NOMO-1 treated with dmso at 0.1 percent for 144 hours (cell line): ENCODE results near the gene UBAP1L.
"Not testable (repeated sequence)": the region's sequence is repeated elsewhere in the genome, so short reads cannot be mapped to it uniquely, and the experiment has no call there.

Source experiments
- DNase-seq: peaks from one replicate; lab custom pipeline; 2025; ENCODE audit not compliant: unreplicated experiment; lab: John Stamatoyannopoulos, UW

Gene UBAP1L

GRCh38 chr15:65085207-65085753 lies 29.7 kb downstream of the UBAP1L start:
- no peak for DNase-seq

DNA sequence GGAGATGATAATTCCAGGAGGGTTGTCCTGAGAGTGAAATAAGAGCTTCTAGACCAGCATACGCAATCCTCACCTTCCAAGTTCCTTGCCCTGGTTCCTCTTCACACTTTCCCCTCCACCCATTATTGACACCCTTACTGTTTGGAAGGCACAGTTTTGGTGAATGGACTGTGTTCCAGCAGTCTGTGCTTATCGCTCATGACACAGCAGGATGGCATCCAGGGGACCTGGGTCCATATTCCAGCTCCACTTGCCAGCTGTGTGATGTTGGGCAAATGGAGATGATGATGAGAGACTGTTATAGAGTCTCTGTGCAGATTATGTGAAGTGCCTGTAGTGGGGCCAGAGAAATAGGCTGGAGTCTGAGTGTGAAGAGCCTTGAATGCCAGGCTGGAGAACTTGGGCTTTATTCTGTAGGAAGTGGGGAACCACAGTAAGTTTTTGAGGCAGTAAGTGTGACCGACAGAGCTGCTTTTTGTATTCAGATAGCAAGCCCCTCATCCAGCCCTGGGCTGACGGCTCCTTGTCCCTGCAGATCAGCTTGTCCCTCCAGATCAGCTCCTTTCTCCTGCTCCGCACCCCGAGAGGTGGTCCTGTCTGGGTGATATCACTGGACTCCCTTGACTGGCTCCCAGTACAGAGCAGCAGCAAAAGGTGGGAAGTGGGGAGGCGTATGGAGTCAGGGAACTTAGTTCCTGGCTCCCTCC lies 30.3 kb downstream of the UBAP1L start:
- DNase-seq, result no peak

DNA sequence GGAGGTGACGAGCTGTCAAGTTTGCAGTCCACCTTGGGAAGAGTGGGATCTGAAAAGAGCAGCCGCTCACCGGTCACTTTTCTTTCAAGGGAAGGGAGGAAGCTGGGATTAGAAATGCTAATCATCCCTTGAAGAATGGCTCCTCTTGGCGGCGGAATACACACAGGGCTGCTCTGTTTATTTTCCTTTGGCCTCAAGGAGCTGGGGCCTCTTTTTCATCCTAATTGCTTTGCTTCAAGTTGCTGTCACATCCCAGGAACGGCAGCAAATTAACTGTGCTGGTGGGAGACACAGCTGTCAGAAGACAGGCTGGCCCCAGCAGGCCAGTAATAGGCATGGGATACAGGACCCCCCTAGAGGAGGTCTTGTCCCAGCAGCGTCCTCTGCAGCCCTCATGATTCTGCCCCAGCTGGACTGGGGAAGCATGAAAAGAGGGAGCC lies 31.7 kb downstream of the UBAP1L start:
- DNase-seq, result no peak

DNA sequence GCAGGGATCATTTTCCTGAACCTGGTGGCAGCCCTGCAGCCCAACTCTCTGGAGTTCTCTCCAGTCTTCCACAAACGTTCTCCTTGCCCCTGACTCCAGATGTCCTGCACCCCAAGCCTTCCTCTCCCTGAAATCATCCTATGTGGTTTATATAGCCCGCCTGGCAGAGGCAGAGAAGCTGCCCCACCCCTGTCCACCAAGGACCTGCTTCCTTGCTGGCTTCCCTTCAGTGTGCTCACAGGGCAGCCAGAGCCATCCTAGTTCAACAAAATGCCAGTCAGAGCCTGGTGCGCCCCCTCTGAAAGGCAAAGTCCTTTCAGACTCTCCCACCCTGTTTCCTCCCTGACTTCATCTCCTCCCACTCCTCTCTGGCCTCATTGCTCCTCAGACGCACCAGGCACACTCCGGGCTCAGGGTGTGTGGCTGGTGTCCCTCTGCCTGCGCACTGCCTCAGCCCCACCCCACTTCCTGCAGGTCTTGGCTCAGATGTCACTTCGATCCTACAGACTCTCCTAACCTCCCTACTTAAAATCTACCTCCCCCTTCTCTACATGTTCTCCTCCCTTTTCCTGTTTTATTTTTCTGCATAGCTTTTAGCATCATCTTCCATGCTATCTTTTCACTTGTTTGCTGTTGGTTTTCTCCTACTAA lies 32.6 kb downstream of the UBAP1L start:
- DNase-seq, result no peak

GRCh38 chr15:65081758-65082157 lies 33.2 kb downstream of the UBAP1L start:
- no peak for DNase-seq

DNA sequence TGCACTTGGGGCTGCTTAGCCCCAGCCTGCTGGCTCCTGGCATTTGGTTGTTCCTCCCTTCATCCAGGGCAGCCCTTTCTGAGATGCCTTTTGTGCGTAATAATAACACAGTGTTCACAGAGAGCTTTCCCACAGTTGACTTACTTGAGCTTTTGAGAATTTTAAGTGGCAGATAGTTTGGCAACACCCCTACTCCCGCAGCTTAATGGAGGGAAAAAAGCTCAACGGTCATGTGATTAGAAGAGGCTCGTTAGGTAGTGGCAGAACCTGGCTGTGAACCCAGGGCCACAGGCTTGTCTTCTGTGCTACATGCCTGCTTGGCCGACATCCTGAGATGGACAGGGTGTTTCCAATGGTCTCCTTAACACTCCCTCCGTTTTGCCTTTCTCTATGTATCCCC lies 33.7 kb downstream of the UBAP1L start:
- DNase-seq, result no peak

GRCh38 chr15:65079580-65079979 lies 35.4 kb downstream of the UBAP1L start:
- DNase-seq, result no peak

- no peak for DNase-seq
Observed at GRCh38 chr15:65077981-65078352, 37.0 kb downstream of the UBAP1L start.

DNA sequence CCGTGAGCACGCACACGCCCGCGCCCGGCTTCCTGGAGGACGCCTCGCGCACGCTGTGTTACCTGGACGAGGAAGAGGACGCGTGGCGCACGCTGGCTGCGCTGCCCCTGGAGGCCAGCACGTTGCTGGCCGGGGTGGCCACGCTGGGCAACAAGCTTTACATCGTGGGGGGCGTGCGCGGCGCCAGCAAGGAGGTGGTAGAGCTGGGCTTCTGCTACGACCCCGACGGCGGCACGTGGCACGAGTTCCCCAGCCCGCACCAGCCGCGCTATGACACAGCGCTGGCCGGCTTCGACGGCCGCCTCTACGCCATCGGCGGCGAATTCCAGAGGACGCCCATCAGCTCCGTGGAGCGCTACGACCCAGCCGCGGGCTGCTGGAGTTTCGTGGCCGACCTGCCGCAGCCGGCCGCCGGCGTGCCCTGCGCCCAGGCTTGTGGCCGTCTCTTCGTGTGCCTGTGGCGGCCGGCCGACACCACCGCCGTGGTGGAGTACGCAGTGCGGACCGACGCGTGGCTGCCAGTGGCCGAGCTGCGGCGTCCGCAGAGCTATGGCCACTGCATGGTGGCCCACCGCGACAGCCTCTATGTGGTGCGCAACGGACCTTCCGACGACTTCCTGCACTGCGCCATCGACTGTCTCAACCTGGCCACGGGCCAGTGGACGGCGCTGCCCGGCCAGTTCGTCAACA lies 37.6 kb downstream of the UBAP1L start:
- DNase-seq, result no peak

- no peak for DNase-seq
Observed at GRCh38 chr15:65076486-65077290, 38.3 kb downstream of the UBAP1L start, which contains the start of gene KBTBD13. Gene KBTBD13, plus strand, starts transcription at chr15:65076746. Its CDS starts 70 bp downstream, at chr15:65076816.

DNA sequence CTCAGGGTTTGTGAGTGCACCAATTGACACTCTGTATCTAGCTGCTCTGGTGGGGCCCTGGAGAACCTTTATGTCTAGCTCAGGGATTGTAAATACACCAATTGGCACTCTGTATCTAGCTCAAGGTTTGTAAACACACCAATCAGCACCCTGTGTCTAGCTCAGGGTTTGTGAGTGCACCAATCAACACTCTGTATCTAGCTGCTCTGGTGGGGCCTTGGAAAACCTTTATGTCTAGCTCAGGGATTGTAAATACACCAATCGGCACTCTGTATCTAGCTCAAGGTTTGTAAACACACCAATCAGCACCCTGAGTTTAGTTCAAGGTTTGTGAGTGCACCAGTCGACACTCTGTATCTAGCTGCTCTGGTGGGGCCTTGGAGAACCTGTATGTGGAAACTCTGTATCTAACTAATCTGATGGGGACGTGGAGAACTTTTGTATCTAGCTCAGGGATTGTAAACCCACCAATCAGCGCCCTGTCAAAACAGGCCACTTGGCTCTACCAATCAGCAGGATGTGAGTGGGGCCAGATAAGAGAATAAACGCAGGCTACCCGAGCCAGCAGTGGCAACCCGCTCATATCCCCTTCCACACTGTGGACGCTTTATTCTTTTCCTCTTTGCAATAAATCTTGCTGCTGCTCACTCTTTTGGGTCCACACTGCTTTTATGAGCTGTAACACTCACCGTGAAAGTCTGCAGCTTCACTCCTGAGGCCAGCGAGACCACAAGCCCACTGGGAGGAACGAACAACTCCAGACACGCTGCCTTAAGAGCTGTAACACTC lies 39.2 kb downstream of the UBAP1L start:
- DNase-seq, result not testable (repeated sequence)

DNA sequence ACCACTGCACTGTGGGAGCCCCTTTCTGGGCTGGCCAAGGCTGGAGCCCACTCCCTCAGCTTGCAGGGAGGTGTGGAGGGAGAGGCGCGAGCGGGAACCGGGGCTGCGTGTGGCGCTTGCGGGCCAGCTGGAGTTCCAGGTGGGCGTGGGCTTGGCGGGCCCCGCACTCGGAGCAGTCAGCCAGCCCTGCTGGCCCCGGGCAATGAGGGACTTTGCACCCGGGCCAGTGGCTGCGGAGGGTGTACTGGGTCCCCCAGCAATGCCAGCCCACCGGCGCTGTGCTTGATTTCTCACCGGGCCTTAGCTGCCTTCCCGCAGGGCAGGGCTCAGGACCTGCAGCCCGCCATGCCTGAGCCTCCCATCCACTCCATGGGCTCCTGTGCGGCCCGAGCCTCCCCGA lies 40.1 kb downstream of the UBAP1L start:
- DNase-seq, result not testable (repeated sequence)

DNA sequence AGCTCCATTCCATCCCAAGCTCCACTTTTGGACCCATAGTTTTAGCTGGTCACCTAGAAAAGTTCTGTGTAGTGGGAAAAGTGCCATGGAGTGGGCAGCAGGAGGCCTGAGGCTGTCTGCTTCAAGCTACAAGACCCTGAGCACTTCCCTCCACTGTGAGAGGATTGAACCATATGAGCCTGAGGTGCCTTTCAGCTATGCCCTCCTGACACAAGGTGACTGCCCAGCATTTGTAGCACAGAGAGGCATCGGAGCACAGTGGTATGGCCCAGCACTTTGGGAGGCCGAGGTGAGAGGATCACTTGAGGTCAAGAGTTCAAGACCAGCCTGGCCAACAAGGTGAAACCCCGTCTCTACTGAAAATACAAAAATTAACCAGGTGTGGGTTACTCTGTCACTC lies 42.4 kb downstream of the UBAP1L start:
- DNase-seq, result no peak

- no peak for DNase-seq
Observed at GRCh38 chr15:65072027-65072426, 43.0 kb downstream of the UBAP1L start.

DNA sequence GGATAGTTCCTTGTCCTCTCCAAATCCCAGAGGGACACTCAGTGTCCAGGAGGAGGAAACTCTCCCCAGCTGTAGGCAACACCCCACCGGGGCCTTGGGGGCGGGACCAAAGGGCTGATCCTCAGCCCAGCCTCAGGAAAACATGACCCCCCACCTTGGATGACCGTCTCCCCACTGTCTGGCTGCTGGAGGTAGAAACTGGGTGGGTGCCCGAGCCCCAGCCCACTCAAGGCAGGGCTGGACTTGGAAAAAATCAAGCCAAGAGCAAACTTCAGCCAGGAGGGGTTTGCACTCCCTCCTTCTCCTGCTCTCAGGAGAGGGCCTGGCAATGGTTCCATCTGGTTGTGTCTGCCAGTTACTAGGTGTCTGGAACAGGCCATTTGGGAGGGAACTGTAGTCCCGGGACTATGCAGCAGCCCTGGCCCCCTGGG lies 43.6 kb downstream of the UBAP1L start:
- DNase-seq, result no peak

- no peak for DNase-seq
Observed at GRCh38 chr15:65069779-65070546, 45.0 kb downstream of the UBAP1L start.

DNA sequence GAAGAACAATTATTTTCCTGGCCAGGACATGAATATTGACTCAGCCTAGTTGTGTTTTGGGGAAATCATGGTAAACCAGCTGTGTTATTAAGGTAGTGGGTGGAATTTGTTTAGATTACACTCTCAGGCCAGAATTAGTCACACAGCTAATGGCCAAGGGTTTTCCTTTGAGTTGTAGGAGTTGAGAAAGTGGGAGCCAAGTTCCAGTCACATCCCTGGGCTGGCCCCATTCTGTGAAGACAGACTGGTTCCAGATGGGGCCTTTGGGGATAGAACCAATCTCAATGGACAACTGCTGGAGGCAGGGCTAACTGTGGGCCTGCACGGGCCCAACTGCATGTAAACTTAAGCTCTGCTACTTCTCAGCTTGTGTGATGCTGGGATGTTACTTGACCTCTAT lies 45.8 kb downstream of the UBAP1L start:
- no peak for DNase-seq

- DNase-seq, result no peak
Observed at GRCh38 chr15:65068403-65068788, 46.6 kb downstream of the UBAP1L start.

- DNase-seq, result no peak
Observed at GRCh38 chr15:65067645-65068402, 47.2 kb downstream of the UBAP1L start, which contains the start of gene RASL12. Gene RASL12, minus strand, starts transcription at chr15:65067991. Its CDS starts 156 bp downstream, at chr15:65067835.
